HG03175 (cell line): ENCODE measurements around the gene INF2.

Source experiments
- ATAC-seq: cut with Tn5 transposase; IDR thresholded peaks from one replicate; pipeline ENCODE4 v1.9.1; 2021; ENCODE audit warnings: mild to moderate bottlenecking, moderate library complexity; ENCODE audit not compliant: unreplicated experiment

The INF2 gene

GRCh38 chr14:104767634-104767918 lies 78.2 kb downstream of the INF2 start:
- ATAC-seq = no peak

- no peak for ATAC-seq
These were observed 79.3 kb downstream of the INF2 start for GRCh38 chr14:104768437-104769323.

- no peak for ATAC-seq
These were observed 80.1 kb downstream of the INF2 start for GRCh38 chr14:104769324-104770071.

- ATAC-seq = no peak
These were observed 80.7 kb downstream of the INF2 start for GRCh38 chr14:104770072-104770579.

GRCh38 chr14:104770851-104771272 lies 81.4 kb downstream of the INF2 start:
- ATAC-seq = no peak

- ATAC-seq = no peak
These were observed 82.0 kb downstream of the INF2 start for GRCh38 chr14:104771374-104771773.
